Activated naive CD4-positive, alpha-beta T cell treated with anti-CD3 and anti-CD28 coated beads for 36 hours (primary cell): Measurements from ENCODE around the gene GNG3. TPM values are rescaled to one million over a fixed set of nuclear protein-coding genes. Genes with fewer than 3 reads are reported as not detected.
"Not testable (repeated sequence)": the region's sequence is repeated elsewhere in the genome, so short reads cannot be mapped to it uniquely, and the experiment has no call there.

Experiments used
- CTCF ChIA-PET: fragments of 350-600 bp; sonication (Branson Sonifier 250); formaldehyde crosslinking; loops from one replicate; lab custom pipeline; 2021; ENCODE audit warnings: antibody characterized with exemption; lab: Charles Lee
- DNase-seq: peaks from one replicate; pipeline ENCODE4 v3.0.0-alpha.2; 2020
- H3K27ac Mint-ChIP-seq: one replicate; pipeline ENCODE4 v1.8.0; 2021; ENCODE audit warnings: mild to moderate bottlenecking, mixed read lengths
- H3K27me3 Mint-ChIP-seq: one replicate; pipeline ENCODE4 v1.8.0; 2021; ENCODE audit warnings: low read depth, mixed read lengths
- H3K36me3 Mint-ChIP-seq: one replicate; pipeline ENCODE4 v1.8.0; 2021; ENCODE audit warnings: low read depth, mixed read lengths
- H3K4me1 Mint-ChIP-seq: one replicate; pipeline ENCODE4 v1.8.0; 2021; ENCODE audit warnings: low read depth, mixed read lengths
- H3K4me3 Mint-ChIP-seq: one replicate; pipeline ENCODE4 v1.8.0; 2021; ENCODE audit warnings: mild to moderate bottlenecking, moderate library complexity, mixed read lengths
- H3K9me3 Mint-ChIP-seq: one replicate; pipeline ENCODE4 v1.8.0; 2021; ENCODE audit warnings: mixed read lengths
- intact Hi-C: fragments of 100-400 bp; cut with micrococcal nuclease; formaldehyde crosslinking; loops from one replicate; pipeline ENCODE4 v1.15.1; 2023
- total RNA-seq, 2 experiments: library from RNA; stranded (reverse); gene quantifications; one replicate each; pipeline ENCODE4 v1.2.3, GENCODE V29; 2021

Gene GNG3
- total RNA-seq, 2 experiments from 2014 or later: not detected

GRCh38 chr11:62725646-62726045, 18.2 kb downstream of the GNG3 start:
- H3K27me3 Mint-ChIP-seq: no peaks in the 10 kb centered on the region
- intact Hi-C loops: loop anchor here (1.0 to 2.0 kb wide), 4 partner anchors 12 to 73 kb away; partner anchors contain the start of genes INTS5, UBXN1 and UQCC3
- no peak for DNase-seq
- H3K4me3 Mint-ChIP-seq: peak overlapping the region; percentile 90
- H3K36me3 Mint-ChIP-seq: peaks cover 61% of the 10 kb centered on the region
- no peaks in the 10 kb centered on the region for H3K9me3 Mint-ChIP-seq
- CTCF ChIA-PET: interaction anchor here (0.6 to 1.0 kb wide), 2 partner anchors 132 to 941 kb away, joined by 3 to 4 read pairs; no protein-coding TSS in a partner anchor
- H3K27ac Mint-ChIP-seq: peak overlapping the region; percentile 99
- H3K4me1 Mint-ChIP-seq: peaks cover 48% of the 10 kb centered on the region

- Mint-ChIP-seq H3K9me3 (no peaks in the 10 kb centered on the region), H3K27me3 (no peaks in the 10 kb centered on the region), H3K36me3 (peaks cover 59% of the 10 kb centered on the region), H3K27ac (peak overlapping the region; percentile 99), H3K4me1 (peaks cover 50% of the 10 kb centered on the region), H3K4me3 (peak overlapping the region; percentile 90)
- CTCF ChIA-PET: interaction anchor here (0.8 to 1.3 kb wide), 6 partner anchors 27 to 155 kb away, joined by 3 to 6 read pairs (median 3); partner anchors contain the start of gene ZBTB3
- DNase-seq: peak; percentile 31
- intact Hi-C loops: loop anchor here (1.0 to 2.0 kb wide), 4 partner anchors 13 to 74 kb away; partner anchors contain the start of genes INTS5, UBXN1 and UQCC3
These were observed 18.9 kb downstream of the GNG3 start for GRCh38 chr11:62726156-62726914.

GRCh38 chr11:62726915-62727164, 19.4 kb downstream of the GNG3 start:
- CTCF ChIA-PET: interaction anchor here (0.6 to 1.3 kb wide), 8 partner anchors 27 to 155 kb away, joined by 3 to 6 read pairs (median 3); partner anchors contain the start of genes POLR2G and ZBTB3
- Mint-ChIP-seq H3K9me3 (no peaks in the 10 kb centered on the region), H3K27ac (peak overlapping the region; percentile 99), H3K4me3 (peak overlapping the region; percentile 90), H3K4me1 (peaks cover 49% of the 10 kb centered on the region), H3K36me3 (peaks cover 55% of the 10 kb centered on the region), H3K27me3 (no peaks in the 10 kb centered on the region)
- DNase-seq: no peak
- intact Hi-C loops: loop anchor here (1.0 to 2.0 kb wide), 14 partner anchors 14 to 154 kb away; partner anchors contain the start of genes INTS5, POLR2G, TUT1 and UBXN1

GRCh38 chr11:62727165-62727871, 19.8 kb downstream of the GNG3 start, which contains the start of gene HNRNPUL2:
Gene HNRNPUL2 (minus strand): TSS chr11:62727457. CDS start chr11:62727156, 301 bp downstream.
- CTCF ChIA-PET: interaction anchor here (0.6 to 1.3 kb wide), 10 partner anchors 26 to 216 kb away, joined by 3 to 6 read pairs (median 3); partner anchors contain the start of genes POLR2G and ZBTB3
- intact Hi-C loops: loop anchor here (1.0 to 2.0 kb wide), 13 partner anchors 18 to 154 kb away; partner anchors contain the start of genes INTS5, POLR2G, TUT1 and UBXN1
- Mint-ChIP-seq H3K27ac (peak within 1 kb of the TSS; percentile 99), H3K9me3 (no peaks in the 10 kb centered on the region), H3K4me1 (peaks cover 45% of the 10 kb centered on the region), H3K4me3 (peak within 1 kb of the TSS; percentile 90), H3K27me3 (no peaks in the 10 kb centered on the region), H3K36me3 (peaks cover 51% of the 10 kb centered on the region)
- peak; percentile 99 for DNase-seq

GRCh38 chr11:62727872-62728170, 20.3 kb downstream of the GNG3 start:
- Mint-ChIP-seq H3K36me3 (peaks cover 46% of the 10 kb centered on the region), H3K27ac (peak overlapping the region; percentile 99), H3K4me3 (peak overlapping the region; percentile 90), H3K9me3 (no peaks in the 10 kb centered on the region), H3K4me1 (peaks cover 43% of the 10 kb centered on the region), H3K27me3 (no peaks in the 10 kb centered on the region)
- intact Hi-C loops: loop anchor here (1.0 to 2.0 kb wide), 17 partner anchors 19 to 154 kb away; partner anchors contain the start of genes INTS5, NXF1, POLR2G and TAF6L
- DNase-seq: peak; percentile 94
- CTCF ChIA-PET: interaction anchor here (0.6 to 1.3 kb wide), 5 partner anchors 34 to 216 kb away, joined by 3 to 6 read pairs (median 3); partner anchors contain the start of gene POLR2G

- H3K27ac Mint-ChIP-seq: peak within 1 kb of the TSS; percentile 99
- H3K9me3 Mint-ChIP-seq: no peaks in the 10 kb centered on the region
- H3K4me3 Mint-ChIP-seq: peak within 1 kb of the TSS; percentile 90
- no peaks in the 10 kb centered on the region for H3K27me3 Mint-ChIP-seq
- CTCF ChIA-PET: interaction anchor here (0.6 to 1.4 kb wide), 3 partner anchors 9 to 1599 kb away, joined by 3 to 4 read pairs (median 3); partner anchors contain the start of gene UQCC3
- intact Hi-C loops: loop anchor here (1.0 to 2.0 kb wide), 4 partner anchors 43 to 134 kb away; partner anchors contain the start of genes NXF1, TAF6L and TMEM179B
- peaks cover 48% of the 10 kb centered on the region for H3K36me3 Mint-ChIP-seq
- peak; percentile 90 for DNase-seq
- H3K4me1 Mint-ChIP-seq: peaks cover 46% of the 10 kb centered on the region
These were observed 20.9 kb downstream of the GNG3 start, which contains the start of gene TTC9C for GRCh38 chr11:62728171-62728988. Gene TTC9C (plus strand): TSS chr11:62728486. CDS start chr11:62728849, 363 bp downstream.

DNA sequence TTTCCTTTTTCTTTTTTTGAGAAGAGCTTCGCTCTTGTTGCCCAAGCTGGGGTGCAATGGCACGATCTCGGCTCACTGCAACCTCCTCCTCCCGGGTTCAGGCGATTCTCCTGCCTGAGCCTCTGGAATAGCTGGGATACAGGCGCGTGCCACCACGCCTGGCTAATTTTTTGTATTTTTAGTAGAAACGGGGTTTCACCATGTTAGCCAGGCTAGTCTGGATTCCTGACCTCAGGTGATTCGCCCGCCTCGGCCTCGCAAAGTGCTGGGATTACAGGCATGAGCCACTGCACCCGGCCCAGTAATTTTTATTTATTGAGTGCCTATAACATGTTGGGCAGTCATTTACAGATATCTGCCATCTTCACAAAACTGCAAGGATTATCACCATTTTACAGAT, 22.6 kb downstream of the GNG3 start:
- DNase-seq, H3K9me3 Mint-ChIP-seq, H3K27me3 Mint-ChIP-seq, intact Hi-C loops: not testable (repeated sequence)
- CTCF ChIA-PET: interaction anchor here (0.6 to 2.9 kb wide), 5 partner anchors 32 to 136 kb away, joined by 3 to 7 read pairs (median 3); partner anchors contain the start of gene TAF6L
- Mint-ChIP-seq H3K4me3 (peak overlapping the region; percentile 90), H3K4me1 (peaks cover 31% of the 10 kb centered on the region), H3K27ac (peak overlapping the region; percentile 61), H3K36me3 (peaks cover 32% of the 10 kb centered on the region)

DNA sequence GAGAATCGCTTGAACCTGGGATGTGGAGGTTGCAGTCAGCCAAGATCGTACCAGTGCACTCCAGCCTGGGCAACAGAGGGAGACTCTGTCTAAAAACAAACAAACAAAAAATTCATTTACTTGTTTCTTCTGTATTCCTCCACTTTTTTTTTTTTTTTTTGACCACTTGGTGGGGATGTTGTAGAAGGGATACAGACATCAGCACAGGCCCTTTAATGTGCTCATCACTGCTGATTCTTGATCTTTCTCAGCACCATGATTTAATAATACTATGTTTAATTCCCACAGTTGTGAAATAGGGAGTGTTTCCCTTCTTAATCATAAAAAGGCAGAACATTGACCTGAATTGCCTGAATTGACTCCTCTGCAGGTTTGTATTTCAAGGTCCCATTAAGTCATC, 25.4 kb downstream of the GNG3 start:
- DNase-seq: no peak
- CTCF ChIA-PET: interaction anchor here (0.6 to 1.0 kb wide), 4 partner anchors 21 to 75 kb away, joined by 3 to 4 read pairs (median 4); partner anchors contain the start of gene ZBTB3
- intact Hi-C loops: no loop called here
- peaks cover 22% of the 10 kb centered on the region for H3K36me3 Mint-ChIP-seq
- peaks cover 24% of the 10 kb centered on the region for H3K4me1 Mint-ChIP-seq
- no peak overlapping the region for H3K4me3 Mint-ChIP-seq
- no peaks in the 10 kb centered on the region for H3K27me3 Mint-ChIP-seq
- no peak overlapping the region for H3K27ac Mint-ChIP-seq
- H3K9me3 Mint-ChIP-seq: no peaks in the 10 kb centered on the region

DNA sequence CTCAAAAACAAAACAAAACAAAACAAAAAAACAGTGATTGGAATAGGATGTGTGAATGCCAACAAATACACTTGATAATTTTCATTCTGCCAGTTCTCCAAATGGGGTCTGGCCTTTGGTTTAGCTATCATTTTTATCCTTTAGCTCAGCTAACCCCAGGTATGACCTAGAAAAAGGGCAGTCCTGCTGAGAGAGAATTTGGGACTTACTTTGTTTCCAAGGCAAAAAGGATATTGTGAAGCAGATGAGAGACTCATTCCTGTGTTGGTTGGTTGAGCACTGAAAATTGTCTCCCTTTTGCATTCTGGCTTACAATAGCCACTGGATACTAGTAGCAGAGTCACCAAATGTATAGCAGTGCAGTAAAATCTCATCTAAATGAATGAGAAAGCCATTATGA, 29.7 kb downstream of the GNG3 start:
- H3K27ac Mint-ChIP-seq: no peak overlapping the region
- no peaks in the 10 kb centered on the region for H3K9me3 Mint-ChIP-seq
- peaks cover 8% of the 10 kb centered on the region for H3K4me1 Mint-ChIP-seq
- peaks cover 16% of the 10 kb centered on the region for H3K36me3 Mint-ChIP-seq
- CTCF ChIA-PET: interaction anchor here (1.1 kb wide), 1 partner anchor 8 kb away, joined by 4 read pairs; no protein-coding TSS in a partner anchor
- no peaks in the 10 kb centered on the region for H3K27me3 Mint-ChIP-seq
- intact Hi-C loops: no loop called here
- no peak for DNase-seq
- no peak overlapping the region for H3K4me3 Mint-ChIP-seq

- Mint-ChIP-seq H3K27ac (no peak overlapping the region), H3K4me3 (no peak overlapping the region), H3K36me3 (peaks cover 2% of the 10 kb centered on the region), H3K27me3 (no peaks in the 10 kb centered on the region), H3K4me1 (peaks cover 26% of the 10 kb centered on the region), H3K9me3 (no peaks in the 10 kb centered on the region)
- intact Hi-C loops: no loop called here
- CTCF ChIA-PET: interaction anchor here (0.6 to 1.4 kb wide), 4 partner anchors 15 to 120 kb away, joined by 3 to 4 read pairs (median 4); no protein-coding TSS in a partner anchor
- no peak for DNase-seq
These were observed 40.1 kb downstream of the GNG3 start for GRCh38 chr11:62747475-62748160.
